Left ventricle myocardium inferior (tissue), 1 donor: ENCODE results near the gene TBCD. TPM values are rescaled to one million over a fixed set of nuclear protein-coding genes. Genes with fewer than 3 reads are reported as not detected.

ENCODE experiments used
- DNase-seq: peaks from one replicate; pipeline ENCODE4 v3.0.0-alpha.2; 2020
- H3K27ac ChIP-seq: fragments of 200-600 bp; replicated peaks from 2 replicates; pipeline ENCODE4 v1.8.0; 2021
- H3K27me3 ChIP-seq: fragments of 200-600 bp; 2 replicates; pipeline ENCODE4 v1.8.0; 2021; ENCODE audit warnings: low read depth
- H3K36me3 ChIP-seq: fragments of 200-600 bp; 2 replicates; pipeline ENCODE4 v1.8.0; 2021
- H3K4me1 ChIP-seq: fragments of 200-600 bp; 2 replicates; pipeline ENCODE4 v1.8.0; 2021
- H3K4me3 ChIP-seq: fragments of 200-600 bp; 2 replicates; pipeline ENCODE4 v1.8.0; 2021; ENCODE audit warnings: mild to moderate bottlenecking, moderate library complexity
- H3K9me3 ChIP-seq: fragments of 200-600 bp; replicated peaks from 2 replicates; pipeline ENCODE4 v1.8.0; 2021
- intact Hi-C: fragments of 100-400 bp; cut with micrococcal nuclease; formaldehyde crosslinking; loops from one replicate; pipeline ENCODE4 v1.11.0; 2022
- total RNA-seq: library from RNA; stranded (reverse); fragmentation: NEBNext Ultra II Directional; extraction: Animal tissue kit (Norgen Biotek cat#: 25700); gene quantifications from one replicate; pipeline ENCODE4 v1.2.1, GENCODE V29; 2021
- TF ChIP-seq, protein P1 (sequence below): fragments of 200-600 bp; IDR thresholded peaks from 2 replicates; pipeline ENCODE4 v1.8.0; 2021; ENCODE audit warnings: antibody characterized with exemption, mild to moderate bottlenecking, borderline replicate concordance
- donor health status: DM: no; HTN: yes; CAD: no; lungs with severe emphysema.

The TBCD gene
- total RNA-seq, 1 donor from 2014 or later: 48.0 TPM

DNA sequence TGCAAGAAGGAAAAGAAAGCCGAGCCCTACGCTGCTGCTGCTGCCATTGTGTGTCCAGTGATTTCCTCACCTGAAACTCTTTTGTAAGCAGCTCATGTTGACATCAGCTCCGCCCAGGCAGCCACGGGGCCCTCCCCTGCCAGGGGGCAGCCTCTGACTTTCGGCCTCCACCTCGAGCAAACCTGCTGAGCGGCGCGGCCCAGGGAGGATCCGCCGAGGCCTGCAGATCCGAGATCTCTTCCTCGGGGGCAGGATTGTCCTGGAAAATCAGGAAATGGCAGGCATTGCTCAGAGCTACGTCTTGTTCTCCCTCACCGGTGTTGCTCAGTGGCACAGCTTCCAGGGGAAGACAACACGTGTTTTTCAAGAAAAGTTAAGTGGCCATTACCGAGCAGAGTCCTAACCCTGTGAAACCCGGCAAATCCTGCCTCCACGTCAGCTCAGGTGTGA, 123.6 kb downstream of the TBCD start:
- Histone ChIP-seq H3K27ac (peak overlapping the region; percentile 79), H3K9me3 (no peaks in the 10 kb centered on the region), H3K4me1 (peaks cover 62% of the 10 kb centered on the region), H3K4me3 (no peak overlapping the region), H3K36me3 (peaks cover 24% of the 10 kb centered on the region), H3K27me3 (no peaks in the 10 kb centered on the region)
- intact Hi-C loops: no loop called here
- no peak for DNase-seq
- TF ChIP-seq, protein P1, sequence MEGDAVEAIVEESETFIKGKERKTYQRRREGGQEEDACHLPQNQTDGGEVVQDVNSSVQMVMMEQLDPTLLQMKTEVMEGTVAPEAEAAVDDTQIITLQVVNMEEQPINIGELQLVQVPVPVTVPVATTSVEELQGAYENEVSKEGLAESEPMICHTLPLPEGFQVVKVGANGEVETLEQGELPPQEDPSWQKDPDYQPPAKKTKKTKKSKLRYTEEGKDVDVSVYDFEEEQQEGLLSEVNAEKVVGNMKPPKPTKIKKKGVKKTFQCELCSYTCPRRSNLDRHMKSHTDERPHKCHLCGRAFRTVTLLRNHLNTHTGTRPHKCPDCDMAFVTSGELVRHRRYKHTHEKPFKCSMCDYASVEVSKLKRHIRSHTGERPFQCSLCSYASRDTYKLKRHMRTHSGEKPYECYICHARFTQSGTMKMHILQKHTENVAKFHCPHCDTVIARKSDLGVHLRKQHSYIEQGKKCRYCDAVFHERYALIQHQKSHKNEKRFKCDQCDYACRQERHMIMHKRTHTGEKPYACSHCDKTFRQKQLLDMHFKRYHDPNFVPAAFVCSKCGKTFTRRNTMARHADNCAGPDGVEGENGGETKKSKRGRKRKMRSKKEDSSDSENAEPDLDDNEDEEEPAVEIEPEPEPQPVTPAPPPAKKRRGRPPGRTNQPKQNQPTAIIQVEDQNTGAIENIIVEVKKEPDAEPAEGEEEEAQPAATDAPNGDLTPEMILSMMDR: no peak

DNA sequence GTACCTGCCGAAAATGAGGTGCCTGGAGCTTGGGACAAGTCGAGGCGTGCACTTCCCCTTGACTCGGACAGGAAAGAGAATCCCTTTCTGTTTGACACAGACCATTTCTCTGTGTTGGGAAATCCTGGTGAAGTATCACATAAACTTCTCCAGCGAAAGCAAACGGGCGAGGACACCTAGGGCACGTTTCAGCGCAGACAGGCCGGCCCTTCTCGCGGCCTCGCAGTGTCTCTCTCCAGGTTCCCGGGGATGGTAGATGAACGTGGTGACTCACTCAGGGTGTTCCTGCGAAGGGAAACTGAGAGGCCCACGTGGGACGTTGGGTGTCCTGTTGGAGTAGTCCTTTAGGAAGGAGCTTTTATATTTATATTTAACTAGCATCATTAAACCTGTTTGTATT, 124.3 kb downstream of the TBCD start:
- Histone ChIP-seq H3K27me3 (no peaks in the 10 kb centered on the region), H3K9me3 (no peaks in the 10 kb centered on the region), H3K27ac (peak overlapping the region; percentile 79), H3K4me1 (peaks cover 64% of the 10 kb centered on the region), H3K36me3 (peaks cover 17% of the 10 kb centered on the region), H3K4me3 (no peak overlapping the region)
- TF ChIP-seq, protein P1: no peak
- intact Hi-C loops: no loop called here
- DNase-seq: no peak

DNA sequence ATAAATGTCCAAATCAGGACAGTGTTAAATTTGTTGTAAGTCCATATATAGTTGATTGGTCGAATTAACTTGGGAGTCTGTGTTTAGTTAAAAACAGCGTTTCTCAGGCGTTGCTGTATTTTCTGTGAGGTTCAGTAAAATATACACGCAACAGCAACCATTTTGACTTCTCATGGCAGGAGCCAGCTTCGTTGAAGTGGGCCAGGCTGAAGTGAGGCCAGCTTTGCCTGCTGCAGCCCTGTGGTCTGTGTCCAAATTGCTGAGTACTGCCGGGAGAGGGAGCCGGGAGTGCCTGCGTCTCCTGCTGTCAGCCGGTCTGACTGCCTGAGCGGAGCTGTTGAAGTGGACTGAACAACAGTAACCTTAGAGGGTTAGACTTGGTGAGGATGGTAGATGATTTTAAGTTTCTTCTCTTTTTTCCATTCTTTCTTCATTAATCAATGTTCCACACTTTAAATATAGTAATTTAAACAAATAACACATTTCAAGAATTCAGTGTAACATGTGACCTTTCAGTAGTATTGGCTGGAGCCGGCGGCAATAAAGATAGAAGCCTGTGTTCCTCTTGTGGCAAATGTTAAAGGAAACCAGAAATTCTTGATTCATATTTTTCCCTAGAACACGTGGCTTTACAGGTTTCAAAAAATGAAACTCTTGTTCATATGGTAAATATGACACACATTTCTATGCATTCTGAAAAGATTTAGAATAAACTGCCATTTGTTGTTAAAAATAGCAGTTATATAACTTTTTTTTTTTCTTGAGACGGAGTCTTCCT, 124.9 kb downstream of the TBCD start:
- Histone ChIP-seq H3K36me3 (peaks cover 11% of the 10 kb centered on the region), H3K4me1 (peaks cover 65% of the 10 kb centered on the region), H3K9me3 (no peaks in the 10 kb centered on the region), H3K27ac (peak overlapping the region; percentile 79), H3K27me3 (no peaks in the 10 kb centered on the region), H3K4me3 (no peak overlapping the region)
- intact Hi-C loops: no loop called here
- peak; percentile 78 for DNase-seq
- TF ChIP-seq, protein P1: peak; percentile 67

DNA sequence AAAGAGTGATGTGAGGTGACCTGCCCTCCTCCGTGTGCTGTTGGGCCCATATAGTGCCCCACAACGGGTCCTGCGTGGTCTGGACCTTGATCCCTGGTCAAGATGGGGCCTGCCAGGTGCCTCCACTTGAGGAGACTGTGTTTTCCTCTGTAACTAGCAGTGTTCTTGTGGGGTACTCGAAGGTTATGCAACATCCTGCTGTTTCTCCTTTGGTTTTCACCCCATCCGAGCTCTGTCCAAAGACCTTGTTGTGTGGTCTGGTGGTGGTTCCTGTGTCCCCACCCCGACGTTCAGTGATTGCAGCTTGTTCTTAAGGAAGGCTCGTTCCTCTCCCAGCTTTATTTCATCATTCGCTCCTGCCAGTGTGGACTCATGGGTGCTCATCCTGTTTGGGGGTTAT, 126.7 kb downstream of the TBCD start:
- intact Hi-C loops: no loop called here
- TF ChIP-seq, protein P1: no peak
- H3K36me3 ChIP-seq: peaks cover 5% of the 10 kb centered on the region

DNA sequence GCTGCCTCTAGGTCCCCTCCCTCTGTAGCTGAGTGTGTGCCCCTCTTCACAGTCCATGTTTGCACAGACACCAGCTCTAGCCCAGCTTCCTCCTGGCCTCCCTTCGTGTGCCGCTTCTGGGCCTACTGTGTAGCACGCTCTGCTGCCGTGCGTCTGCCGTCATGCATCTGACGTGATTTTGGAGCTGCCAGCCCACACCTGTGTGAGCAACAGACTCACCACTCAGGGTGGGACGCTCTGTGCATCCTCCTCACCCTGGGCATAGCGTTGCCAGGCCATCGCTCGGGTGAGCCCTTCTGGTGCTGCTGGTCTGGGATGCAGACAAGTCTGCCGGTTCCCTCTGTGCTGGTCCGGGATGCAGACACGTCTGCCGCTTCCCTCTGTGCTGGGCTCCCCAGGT, 127.4 kb downstream of the TBCD start:
- Histone ChIP-seq H3K4me3 (no peak overlapping the region), H3K27me3 (no peaks in the 10 kb centered on the region), H3K4me1 (peaks cover 71% of the 10 kb centered on the region), H3K9me3 (no peaks in the 10 kb centered on the region), H3K36me3 (peaks cover 5% of the 10 kb centered on the region), H3K27ac (no peak overlapping the region)
- TF ChIP-seq, protein P1: no peak
- DNase-seq: peak; percentile 12
- intact Hi-C loops: no loop called here

More for the DNA sequence above, 126.7 kb downstream of the TBCD start:
- no peak overlapping the region for H3K4me3 ChIP-seq
- no peaks in the 10 kb centered on the region for H3K27me3 ChIP-seq
- H3K27ac ChIP-seq: no peak overlapping the region
- H3K9me3 ChIP-seq: no peaks in the 10 kb centered on the region
- peak; percentile 5 for DNase-seq
- peaks cover 63% of the 10 kb centered on the region for H3K4me1 ChIP-seq
